ENCODE results near the gene FAM98B. TPM values are rescaled to one million over a fixed set of nuclear protein-coding genes. Genes with fewer than 3 reads are reported as not detected.

Gene FAM98B
- total RNA-seq, 2 experiments from 2014 or later, result 34.7 to 42.9 TPM

- CTCF ChIA-PET, result interaction anchor here (1.1 to 2.4 kb wide), 2 partner anchors 17 to 229 kb away, joined by 3 to 11 read pairs; partner anchors contain the start of gene FAM98B
- Mint-ChIP-seq H3K27me3 (no peaks in the 10 kb centered on the region), H3K9me3 (no peaks in the 10 kb centered on the region), H3K36me3 (ENCODE audit: low read depth) (peaks cover 22% of the 10 kb centered on the region), H3K27ac (no peak overlapping the region), H3K4me1 (peaks cover 9% of the 10 kb centered on the region), H3K4me3 (no peak overlapping the region)
- no peak for DNase-seq
- POLR2A ChIA-PET, result interaction anchor here (1.3 kb wide), 1 partner anchor 219 kb away, joined by 5 read pairs; no protein-coding TSS in a partner anchor
Measured at GRCh38 chr15:38470816-38471215, 16.9 kb downstream of the FAM98B start.

GRCh38 chr15:38471974-38472373 lies 18.0 kb downstream of the FAM98B start:
- POLR2A ChIA-PET, result no interaction called here
- H3K4me3 Mint-ChIP-seq, result no peak overlapping the region

GRCh38 chr15:38474155-38474757 lies 20.3 kb downstream of the FAM98B start:
- H3K27me3 Mint-ChIP-seq, result no peaks in the 10 kb centered on the region
- no peak overlapping the region for H3K4me3 Mint-ChIP-seq
- peaks cover 26% of the 10 kb centered on the region for H3K36me3 Mint-ChIP-seq (ENCODE audit: low read depth)
- H3K9me3 Mint-ChIP-seq, result no peaks in the 10 kb centered on the region
- H3K4me1 Mint-ChIP-seq, result peaks cover 13% of the 10 kb centered on the region
- H3K27ac Mint-ChIP-seq, result peak overlapping the region; percentile 74
- CTCF ChIA-PET, result interaction anchor here (0.6 to 2.3 kb wide), 10 partner anchors 19 to 1579 kb away, joined by 3 to 19 read pairs (median 4); partner anchors contain the start of gene RASGRP1
- DNase-seq, result peak; percentile 57
- POLR2A ChIA-PET, result no interaction called here

More at GRCh38 chr15:38471974-38472373, 18.0 kb downstream of the FAM98B start:
- CTCF ChIA-PET, result interaction anchor here (1.0 to 1.6 kb wide), 5 partner anchors 11 to 228 kb away, joined by 3 to 5 read pairs (median 4); partner anchors contain the start of gene FAM98B
- no peaks in the 10 kb centered on the region for H3K9me3 Mint-ChIP-seq
- no peaks in the 10 kb centered on the region for H3K27me3 Mint-ChIP-seq
- DNase-seq, result no peak
- H3K27ac Mint-ChIP-seq, result no peak overlapping the region
- peaks cover 26% of the 10 kb centered on the region for H3K36me3 Mint-ChIP-seq (ENCODE audit: low read depth)
- H3K4me1 Mint-ChIP-seq, result peaks cover 13% of the 10 kb centered on the region

GRCh38 chr15:38475361-38475760 lies 21.4 kb downstream of the FAM98B start:
- H3K4me3 Mint-ChIP-seq, result no peak overlapping the region
- H3K4me1 Mint-ChIP-seq, result peaks cover 15% of the 10 kb centered on the region
- H3K36me3 Mint-ChIP-seq (ENCODE audit: low read depth), result peaks cover 26% of the 10 kb centered on the region
- no peak for DNase-seq
- no peaks in the 10 kb centered on the region for H3K27me3 Mint-ChIP-seq
- H3K27ac Mint-ChIP-seq, result no peak overlapping the region
- ChIA-PET POLR2A (no interaction called here), CTCF (interaction anchor here (1.1 to 2.3 kb wide), 8 partner anchors 20 to 226 kb away, joined by 3 to 19 read pairs (median 5); partner anchors contain the start of gene RASGRP1)
- no peaks in the 10 kb centered on the region for H3K9me3 Mint-ChIP-seq

GRCh38 chr15:38476120-38476519 lies 22.2 kb downstream of the FAM98B start:
- Mint-ChIP-seq H3K4me1 (peaks cover 17% of the 10 kb centered on the region), H3K27ac (no peak overlapping the region), H3K36me3 (ENCODE audit: low read depth) (peaks cover 27% of the 10 kb centered on the region), H3K9me3 (no peaks in the 10 kb centered on the region), H3K27me3 (no peaks in the 10 kb centered on the region), H3K4me3 (no peak overlapping the region)
- CTCF ChIA-PET, result interaction anchor here (0.8 to 2.3 kb wide), 3 partner anchors 88 to 224 kb away, joined by 3 to 11 read pairs (median 6); partner anchors contain the start of gene RASGRP1
- DNase-seq, result no peak
- POLR2A ChIA-PET, result no interaction called here

- no peak overlapping the region for H3K27ac Mint-ChIP-seq
- POLR2A ChIA-PET, result no interaction called here
- no peaks in the 10 kb centered on the region for H3K9me3 Mint-ChIP-seq
- peaks cover 41% of the 10 kb centered on the region for H3K36me3 Mint-ChIP-seq (ENCODE audit: low read depth)
- H3K4me1 Mint-ChIP-seq, result peaks cover 29% of the 10 kb centered on the region
- no peak overlapping the region for H3K4me3 Mint-ChIP-seq
- no peaks in the 10 kb centered on the region for H3K27me3 Mint-ChIP-seq
- CTCF ChIA-PET, result interaction anchor here (0.7 to 2.0 kb wide), 6 partner anchors 13 to 222 kb away, joined by 3 to 7 read pairs (median 5); partner anchors contain the start of gene RASGRP1
- no peak for DNase-seq
Measured at GRCh38 chr15:38477637-38478036, 23.7 kb downstream of the FAM98B start.

- POLR2A ChIA-PET, result no interaction called here
- no peak overlapping the region for H3K27ac Mint-ChIP-seq
- CTCF ChIA-PET, result interaction anchor here (1.5 kb wide), 1 partner anchor 211 kb away, joined by 3 read pairs; no protein-coding TSS in a partner anchor
- no peaks in the 10 kb centered on the region for H3K9me3 Mint-ChIP-seq
- peaks cover 40% of the 10 kb centered on the region for H3K36me3 Mint-ChIP-seq (ENCODE audit: low read depth)
- H3K27me3 Mint-ChIP-seq, result no peaks in the 10 kb centered on the region
- H3K4me1 Mint-ChIP-seq, result peaks cover 28% of the 10 kb centered on the region
- no peak overlapping the region for H3K4me3 Mint-ChIP-seq
- DNase-seq, result no peak
Measured at GRCh38 chr15:38479266-38479665, 25.3 kb downstream of the FAM98B start.

GRCh38 chr15:38479756-38480155 lies 25.8 kb downstream of the FAM98B start:
- Mint-ChIP-seq H3K4me1 (peaks cover 24% of the 10 kb centered on the region), H3K27ac (no peak overlapping the region), H3K27me3 (no peaks in the 10 kb centered on the region), H3K9me3 (no peaks in the 10 kb centered on the region), H3K4me3 (no peak overlapping the region), H3K36me3 (ENCODE audit: low read depth) (peaks cover 36% of the 10 kb centered on the region)
- ChIA-PET POLR2A (no interaction called here), CTCF (interaction anchor here (0.5 to 1.5 kb wide), 2 partner anchors 174 to 211 kb away, joined by 3 read pairs; no protein-coding TSS in a partner anchor)
- DNase-seq, result no peak

- peaks cover 28% of the 10 kb centered on the region for H3K4me1 Mint-ChIP-seq
- peaks cover 33% of the 10 kb centered on the region for H3K36me3 Mint-ChIP-seq (ENCODE audit: low read depth)
- ChIA-PET POLR2A (no interaction called here), CTCF (no interaction called here)
- H3K27me3 Mint-ChIP-seq, result no peaks in the 10 kb centered on the region
- DNase-seq, result no peak
- H3K27ac Mint-ChIP-seq, result no peak overlapping the region
- H3K9me3 Mint-ChIP-seq, result no peaks in the 10 kb centered on the region
- H3K4me3 Mint-ChIP-seq, result no peak overlapping the region
Measured at GRCh38 chr15:38481113-38481512, 27.2 kb downstream of the FAM98B start.

GRCh38 chr15:38481761-38482160 lies 27.8 kb downstream of the FAM98B start:
- peaks cover 34% of the 10 kb centered on the region for H3K36me3 Mint-ChIP-seq (ENCODE audit: low read depth)
- DNase-seq, result no peak
- POLR2A ChIA-PET, result no interaction called here
- CTCF ChIA-PET, result no interaction called here
- no peak overlapping the region for H3K4me3 Mint-ChIP-seq
- H3K9me3 Mint-ChIP-seq, result no peaks in the 10 kb centered on the region
- peaks cover 31% of the 10 kb centered on the region for H3K4me1 Mint-ChIP-seq
- peak overlapping the region; percentile 9 for H3K27ac Mint-ChIP-seq
- no peaks in the 10 kb centered on the region for H3K27me3 Mint-ChIP-seq

- no peak for DNase-seq
- POLR2A ChIA-PET, result no interaction called here
- peaks cover 38% of the 10 kb centered on the region for H3K36me3 Mint-ChIP-seq (ENCODE audit: low read depth)
- H3K9me3 Mint-ChIP-seq, result no peaks in the 10 kb centered on the region
- no peak overlapping the region for H3K27ac Mint-ChIP-seq
- no peak overlapping the region for H3K4me3 Mint-ChIP-seq
- no peaks in the 10 kb centered on the region for H3K27me3 Mint-ChIP-seq
- H3K4me1 Mint-ChIP-seq, result peaks cover 38% of the 10 kb centered on the region
- CTCF ChIA-PET, result interaction anchor here (0.9 to 1.0 kb wide), 2 partner anchors 23 to 217 kb away, joined by 3 read pairs; no protein-coding TSS in a partner anchor
Measured at GRCh38 chr15:38482572-38482971, 28.6 kb downstream of the FAM98B start.

GRCh38 chr15:38486936-38487335 lies 33.0 kb downstream of the FAM98B start:
- ChIA-PET POLR2A (no interaction called here), CTCF (interaction anchor here (1.8 kb wide), 1 partner anchor 210 kb away, joined by 6 read pairs; no protein-coding TSS in a partner anchor)
- peak overlapping the region; percentile 81 for H3K27ac Mint-ChIP-seq
- H3K36me3 Mint-ChIP-seq (ENCODE audit: low read depth), result peaks cover 61% of the 10 kb centered on the region
- no peak for DNase-seq
- no peak overlapping the region for H3K4me3 Mint-ChIP-seq
- no peaks in the 10 kb centered on the region for H3K27me3 Mint-ChIP-seq
- peaks cover 55% of the 10 kb centered on the region for H3K4me1 Mint-ChIP-seq
- no peaks in the 10 kb centered on the region for H3K9me3 Mint-ChIP-seq

GRCh38 chr15:38487378-38487777 lies 33.5 kb downstream of the FAM98B start:
- Mint-ChIP-seq H3K27me3 (no peaks in the 10 kb centered on the region), H3K9me3 (no peaks in the 10 kb centered on the region), H3K27ac (peak overlapping the region; percentile 81), H3K36me3 (ENCODE audit: low read depth) (peaks cover 60% of the 10 kb centered on the region), H3K4me1 (peaks cover 55% of the 10 kb centered on the region), H3K4me3 (no peak overlapping the region)
- CTCF ChIA-PET, result interaction anchor here (0.7 to 1.8 kb wide), 2 partner anchors 208 to 210 kb away, joined by 4 to 6 read pairs; no protein-coding TSS in a partner anchor
- POLR2A ChIA-PET, result interaction anchor here (0.7 kb wide), 1 partner anchor 200 kb away, joined by 3 read pairs; no protein-coding TSS in a partner anchor
- DNase-seq, result no peak

Measured in activated CD4-positive, alpha-beta T cell treated with anti-CD3 and anti-CD28 coated beads, Interleukin-2, amount 10 ng/mL, durations not matched to agents 7 days and 5 days (primary cell).